Small intestine (tissue), 16 donors: ENCODE measurements around the gene TLR6. TPM values are rescaled to one million over a fixed set of nuclear protein-coding genes. Genes with fewer than 3 reads are reported as not detected.

Experiments
- DNase-seq, 2 donors: peaks; one replicate each; pipeline versions ENCODE4 v3.0.0 to v3.0.0-alpha.2; 2013
- FAIRE-seq: peaks from 2 replicates; lab custom pipeline; 2012; peaks lifted over from hg19 to GRCh38; lab: Jason Lieb, UNC
- H3K27ac ChIP-seq, 3 donors: one replicate each; pipeline ENCODE4 v1.5.1; 2013; ENCODE audit warnings: low read length in 2 of 3, mild to moderate bottlenecking in 2 of 3, control low read depth in 1 of 3, inconsistent platforms in 1 of 3, low read depth in 1 of 3, moderate library complexity in 1 of 3
- H3K27me3 ChIP-seq, 3 donors: one replicate each; pipeline ENCODE4 v1.6.1; 2013; ENCODE audit warnings: low read length in 3 of 3, inconsistent platforms in 1 of 3; ENCODE audit not compliant: control insufficient read depth in 3 of 3, insufficient read depth in 3 of 3
- H3K36me3 ChIP-seq, 3 donors: one replicate each; pipeline ENCODE4 v1.6.1; 2013; ENCODE audit warnings: low read length in 3 of 3, inconsistent platforms in 1 of 3, low read depth in 1 of 3, mild to moderate bottlenecking in 1 of 3, moderate library complexity in 1 of 3; ENCODE audit not compliant: control insufficient read depth in 3 of 3, insufficient read depth in 2 of 3
- H3K4me1 ChIP-seq, 3 donors: one replicate each; pipeline ENCODE4 v1.6.1; 2013; ENCODE audit warnings: low read length in 2 of 3, inconsistent platforms in 1 of 3, low read depth in 1 of 3, mild to moderate bottlenecking in 1 of 3, moderate library complexity in 1 of 3; ENCODE audit not compliant: control insufficient read depth in 3 of 3, insufficient read depth in 2 of 3
- H3K4me3 ChIP-seq, 3 donors: one replicate each; pipeline ENCODE4 v1.5.1; 2013; ENCODE audit warnings: low read length in 3 of 3, control low read depth in 1 of 3, inconsistent platforms in 1 of 3, low read depth in 1 of 3, mild to moderate bottlenecking in 1 of 3, moderate library complexity in 1 of 3
- H3K9me3 ChIP-seq, 2 donors: one replicate each; pipeline ENCODE4 v1.6.1; 2013; ENCODE audit warnings: low read depth in 1 of 2, low read length in 1 of 2; ENCODE audit not compliant: control insufficient read depth in 2 of 2, insufficient read depth in 1 of 2
- WGBS, 3 donors: extraction: QIAGEN DNeasy Blood & Tissue Kit; methylation state at CpG; one replicate each; pipeline ENCODE4 v1.1.7; 2013; 5-methylcytosine and 5-hydroxymethylcytosine counted together
- long read RNA-seq, 10 donors: transcript quantifications; one replicate each; lab custom pipeline, GENCODE V29; 2026
- polyA plus RNA-seq, 4 donors: library from polyadenylated mRNA; stranded (reverse) in 3 of 4; unstranded in 1 of 4; fragments of 200-250 nt in 3 of 4; fragments of 120-200 nt in 1 of 4; gene quantifications; one replicate each; pipeline versions ENCODE4 v1.2.1 to v1.2.3, GENCODE V29; 2013
- donor health status: healthy with polysubstance abuse.
- donor health status: control.
- donor health status: control.
- donor health status: Bipolar disorder and iron deficiency.
- donor health status: healthy.

The TLR6 gene
- polyA plus RNA-seq = 1 to 10 TPM in 1 of 4 donors, under 1 TPM in 3; under 0.01 to 1.3 (median 0.37) TPM
- long read RNA-seq, donor 1, partial matches to known transcripts = 0 of 1 reads
- long read RNA-seq, donor 1, other reads (novel, unspliced or antisense) = 0 of 1 reads
- long read RNA-seq, donor 2 = 0 reads
- long read RNA-seq, donor 3 = 0 reads
- long read RNA-seq, donor 4 = 0 reads
- long read RNA-seq, donor 5 = 0 reads
- long read RNA-seq, donor 6, partial matches to known transcripts = 0 of 1 reads
- long read RNA-seq, donor 6, other reads (novel, unspliced or antisense) = 0 of 1 reads
- long read RNA-seq, donor 7 = 0 reads
- long read RNA-seq, donor 8 = 0 reads
- long read RNA-seq, donor 9 = 0 reads
- long read RNA-seq, donor 10, full-length matches to known transcripts = 1 of 1 reads
- long read RNA-seq, donor 10, partial matches to known transcripts = 0 of 1 reads
- long read RNA-seq, donor 10, other reads (novel, unspliced or antisense) = 0 of 1 reads

DNA sequence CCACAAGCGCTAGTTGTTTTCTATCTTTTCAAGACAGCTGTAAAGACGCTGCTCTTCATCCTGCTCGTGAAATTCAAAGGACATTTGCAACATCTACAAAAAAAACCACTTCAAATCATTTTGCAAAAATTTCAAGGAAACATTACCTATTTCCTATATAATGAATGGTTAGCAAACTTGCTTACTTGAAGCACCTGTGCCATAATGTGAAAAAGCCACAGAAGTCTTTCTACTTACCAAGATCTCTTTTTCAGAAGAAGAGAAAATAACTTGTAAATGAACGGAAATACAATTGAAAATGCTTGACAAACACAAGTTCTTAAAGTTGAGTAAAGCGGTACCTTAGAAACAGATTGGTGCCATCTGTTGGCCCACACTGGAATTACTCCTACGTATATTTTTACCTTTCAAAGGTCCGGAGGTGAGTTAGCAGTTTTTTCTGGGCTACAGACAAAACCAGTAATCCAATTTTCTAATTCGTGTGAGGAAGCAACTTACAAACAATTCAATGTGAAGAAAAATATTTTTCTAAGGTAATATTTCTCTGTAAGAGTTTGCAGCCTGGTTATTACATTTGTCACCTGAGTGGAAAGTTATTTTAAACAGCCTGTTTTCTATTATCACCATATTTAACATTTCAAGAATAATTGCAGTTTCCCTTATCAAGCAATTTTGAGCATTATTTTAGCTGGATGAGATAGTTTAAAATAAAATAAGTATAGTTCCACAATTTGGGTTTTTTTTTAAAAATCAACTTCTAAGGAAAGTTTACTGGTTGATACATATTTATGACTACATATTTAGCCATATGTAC, at the start of gene TLR6:
Gene TLR6 (minus strand): TSS at position 294 of the 814 bp plus-strand sequence. CDS start 27,344 bp downstream, outside the sequence.
- Histone ChIP-seq H3K27me3 (no peaks in the 10 kb centered on the region), H3K9me3 (no peaks in the 10 kb centered on the region), H3K36me3 (no peaks in the 10 kb centered on the region), H3K4me3 (no peak within 1 kb of the TSS), H3K4me1 (peaks cover 0 to 2% (median 0%) of the 10 kb centered on the region in 3 donors), H3K27ac (peak within 1 kb of the TSS in 1 of 3 donors; percentile 90)
- 7 to 24% (median 19%) methylated on average over 8 of the region's 8 CpGs for WGBS, 3 donors
- peak; percentile 95 for FAIRE-seq
- peak; percentile 68 to 71 for DNase-seq

DNA sequence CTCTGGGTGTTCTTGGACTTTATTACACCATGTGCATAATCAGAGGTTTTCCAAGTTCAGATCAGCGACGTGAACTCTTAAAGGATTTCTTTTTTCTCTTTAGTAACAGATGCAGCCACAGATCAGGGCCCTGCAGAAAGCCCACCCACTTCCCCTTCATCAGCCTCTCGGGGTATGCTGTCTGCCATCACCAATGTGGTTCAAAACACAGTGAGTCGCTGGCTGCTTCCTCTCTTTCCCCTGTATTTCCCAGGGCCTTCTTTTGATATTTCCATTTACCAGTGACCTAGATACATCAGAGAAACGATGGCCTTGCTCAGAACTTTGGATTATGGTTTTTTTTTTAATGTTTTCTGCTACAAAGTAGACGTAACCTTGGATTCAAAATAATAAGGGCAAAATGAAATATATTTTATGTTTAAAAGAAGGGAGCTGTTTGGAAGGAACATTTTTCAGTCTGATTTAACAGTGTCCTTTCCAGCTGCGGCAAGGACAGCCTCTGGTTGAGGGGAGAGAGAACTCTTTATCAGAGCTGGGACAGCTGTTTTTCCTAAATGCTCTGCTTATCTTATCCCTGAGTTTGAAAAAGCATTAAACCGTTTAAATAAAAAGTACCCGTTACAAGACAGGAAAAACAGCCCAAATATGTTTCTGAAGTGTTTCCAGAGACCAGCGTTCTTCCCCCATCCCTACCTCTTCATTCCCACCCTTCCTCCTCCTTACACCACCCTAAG, 49.2 kb upstream of the TLR6 start:
- no peak overlapping the region for H3K4me3 ChIP-seq
- H3K27me3 ChIP-seq = no peaks in the 10 kb centered on the region
- FAIRE-seq (no peak), DNase-seq (no peak)
- no peaks in the 10 kb centered on the region for H3K9me3 ChIP-seq
- H3K36me3 ChIP-seq = peaks cover 4 to 33% (median 11%) of the 10 kb centered on the region in 3 donors
- peaks cover 0 to 34% (median under 1%) of the 10 kb centered on the region in 3 donors for H3K4me1 ChIP-seq
- no peak overlapping the region for H3K27ac ChIP-seq
- 43 to 55% (median 50%) methylated on average over 10 of the region's 10 CpGs for WGBS, 3 donors

DNA sequence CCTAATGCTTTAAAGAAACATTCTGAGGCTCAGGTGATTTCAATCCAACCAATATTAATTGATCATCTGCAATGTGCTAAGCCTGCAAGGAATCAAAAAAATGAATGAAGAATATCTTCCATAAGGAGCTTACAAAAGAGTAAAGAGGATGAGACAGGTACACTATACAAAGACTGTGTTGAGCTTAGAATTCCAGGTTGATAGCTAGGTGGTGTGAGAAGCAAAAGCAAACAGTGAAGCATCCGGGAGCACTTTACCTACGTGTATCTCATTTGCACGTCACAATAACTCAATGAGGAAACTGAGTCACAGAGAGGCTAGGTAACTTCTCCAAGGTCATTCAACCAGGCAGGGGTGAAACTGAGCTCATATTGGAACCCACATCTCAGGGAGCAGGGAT, 48.1 kb upstream of the TLR6 start:
- Histone ChIP-seq H3K27ac (peak overlapping the region in 2 of 3 donors; percentile 9 to 47), H3K27me3 (no peaks in the 10 kb centered on the region), H3K9me3 (no peaks in the 10 kb centered on the region), H3K36me3 (peaks cover 4 to 22% (median 7%) of the 10 kb centered on the region in 3 donors), H3K4me3 (no peak overlapping the region), H3K4me1 (peaks cover 0 to 32% (median 0%) of the 10 kb centered on the region in 3 donors)
- DNase-seq = peak in 1 of 2 donors; percentile 15
- 22 to 78% (median 41%) methylated on average over 3 of the region's 3 CpGs for WGBS, 3 donors
- no peak for FAIRE-seq

DNA sequence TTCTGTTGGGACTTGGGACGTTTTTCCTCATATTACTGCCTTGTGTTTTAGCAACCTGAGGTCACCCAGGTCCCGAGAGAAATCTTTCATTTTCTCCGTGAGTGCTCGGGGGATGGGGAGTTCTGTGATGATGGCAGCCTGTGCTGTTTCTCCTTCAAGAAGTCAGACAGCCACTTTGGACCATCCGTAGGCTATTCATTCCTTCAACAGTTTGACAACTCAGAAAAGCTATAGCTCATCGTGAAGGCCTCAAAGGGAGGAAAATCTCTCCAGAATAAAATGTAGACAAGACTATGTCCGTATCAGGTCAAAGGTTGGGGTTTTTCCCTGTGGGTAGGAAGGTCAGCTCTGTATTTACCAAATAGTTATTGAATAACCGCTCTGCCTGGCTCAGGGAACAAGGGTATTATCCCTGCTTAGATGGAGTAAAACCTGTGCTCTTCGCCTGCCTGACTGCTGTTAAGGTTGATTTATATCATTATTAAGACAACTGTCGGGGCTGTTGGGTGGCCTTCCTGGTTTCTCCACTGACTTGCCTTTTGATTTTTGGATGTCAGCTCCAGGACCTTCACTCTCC, 47.6 kb upstream of the TLR6 start:
- 16 to 58% (median 33%) methylated on average over 10 of the region's 10 CpGs for WGBS, 3 donors
- peak; percentile 77 to 90 for DNase-seq
- Histone ChIP-seq H3K4me1 (peaks cover 0 to 32% (median 0%) of the 10 kb centered on the region in 3 donors), H3K36me3 (peaks cover 4 to 18% (median 7%) of the 10 kb centered on the region in 3 donors), H3K27ac (peak overlapping the region in 1 of 3 donors; percentile 54), H3K9me3 (no peaks in the 10 kb centered on the region), H3K4me3 (no peak overlapping the region), H3K27me3 (no peaks in the 10 kb centered on the region)
- no peak for FAIRE-seq

DNA sequence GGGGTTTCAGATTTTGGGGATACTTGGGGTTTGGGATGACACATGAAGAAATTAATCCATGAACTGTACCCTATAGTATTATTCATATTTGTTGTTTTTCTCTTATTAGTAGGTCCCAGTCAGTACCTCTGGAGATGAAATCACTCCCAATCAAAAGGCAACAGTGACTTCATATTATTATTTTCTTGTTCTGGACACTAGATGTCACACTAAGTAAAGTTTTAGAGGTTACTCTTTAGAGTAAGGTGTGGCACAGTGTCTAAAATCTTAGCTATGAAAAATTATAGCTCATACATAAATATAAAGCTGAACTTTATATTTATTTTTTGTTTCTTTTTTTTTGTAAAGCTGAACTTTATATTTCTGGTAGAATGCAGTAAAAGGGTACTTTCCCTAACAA, 46.1 kb upstream of the TLR6 start:
- DNase-seq (peak; percentile 46 to 60), FAIRE-seq (peak; percentile 96)
- peaks cover 7 to 16% (median 7%) of the 10 kb centered on the region in 3 donors for H3K36me3 ChIP-seq
- peaks cover 0 to 32% (median 0%) of the 10 kb centered on the region in 3 donors for H3K4me1 ChIP-seq
- H3K27me3 ChIP-seq = no peaks in the 10 kb centered on the region
- no peaks in the 10 kb centered on the region for H3K9me3 ChIP-seq
- H3K27ac ChIP-seq = no peak overlapping the region
- no peak overlapping the region for H3K4me3 ChIP-seq

- no peaks in the 10 kb centered on the region for H3K9me3 ChIP-seq
- FAIRE-seq (no peak), DNase-seq (no peak)
- H3K36me3 ChIP-seq = peaks cover 5 to 14% (median 7%) of the 10 kb centered on the region in 3 donors
- no peaks in the 10 kb centered on the region for H3K27me3 ChIP-seq
- no peak overlapping the region for H3K4me3 ChIP-seq
- peaks cover 0 to 32% (median 0%) of the 10 kb centered on the region in 3 donors for H3K4me1 ChIP-seq
- no peak overlapping the region for H3K27ac ChIP-seq
- WGBS, 3 donors = 88 to 92% (median 89%) methylated on average over 5 of the region's 5 CpGs
Observed at GRCh38 chr4:38902221-38902620, 45.6 kb upstream of the TLR6 start.

- 86 to 93% (median 90%) methylated on average over 7 of the region's 7 CpGs for WGBS, 3 donors
- Histone ChIP-seq H3K9me3 (no peaks in the 10 kb centered on the region), H3K27ac (no peak overlapping the region), H3K4me3 (no peak overlapping the region), H3K36me3 (peaks cover 3 to 8% (median 3%) of the 10 kb centered on the region in 3 donors), H3K4me1 (peaks cover 0 to 3% (median 0%) of the 10 kb centered on the region in 3 donors), H3K27me3 (no peaks in the 10 kb centered on the region)
- no peak for DNase-seq
- FAIRE-seq = no peak
Observed at GRCh38 chr4:38898245-38898644, 41.6 kb upstream of the TLR6 start.
